HUES64 (cell line): ENCODE results near the gene COL5A1.

Experiments
- H3K27ac ChIP-seq: 2 replicates; pipeline ENCODE4 v1.7.0; 2013; ENCODE audit warnings: low read depth, low read length, inconsistent platforms
- H3K27me3 ChIP-seq: 2 replicates; pipeline ENCODE4 v1.6.1; 2013; ENCODE audit warnings: mild to moderate bottlenecking, low read length; ENCODE audit not compliant: insufficient read depth
- H3K36me3 ChIP-seq: 2 replicates; pipeline ENCODE4 v1.6.1; 2013; ENCODE audit warnings: mild to moderate bottlenecking, low read length; ENCODE audit not compliant: insufficient read depth
- H3K4me1 ChIP-seq: 2 replicates; pipeline ENCODE4 v1.6.1; 2013; ENCODE audit warnings: mild to moderate bottlenecking, low read length, moderate library complexity; ENCODE audit not compliant: insufficient read depth
- H3K4me3 ChIP-seq: 2 replicates; pipeline ENCODE4 v1.5.1; 2013; ENCODE audit warnings: mild to moderate bottlenecking, low read length, moderate library complexity
- H3K9ac ChIP-seq: 2 replicates; pipeline ENCODE4 v1.6.1; 2013; ENCODE audit warnings: mild to moderate bottlenecking, low read depth, low read length
- H3K9me3 ChIP-seq: 2 replicates; pipeline ENCODE4 v1.6.1; 2013; ENCODE audit warnings: low read depth, low read length; ENCODE audit not compliant: insufficient read depth
- WGBS: fragments of 150-250, 120-280 bp; methylation state at CpG from one replicate; pipeline ENCODE4 v1.1.7; 2013; ENCODE audit warnings: missing lambda C conversion rate; 5-methylcytosine and 5-hydroxymethylcytosine counted together

COL5A1 gene

GRCh38 chr9:134775081-134775951 lies 133.7 kb downstream of the COL5A1 start:
- no peak overlapping the region for H3K9ac ChIP-seq
- H3K36me3 ChIP-seq = 0 out of 2 replicates have a peak, but pooled peaks cover 2% of the 10 kb centered on the region
- H3K27ac ChIP-seq = no peak overlapping the region
- WGBS = 94% methylated on average over 29 of the region's 30 CpGs
- no peaks in the 10 kb centered on the region for H3K9me3 ChIP-seq
- no peak overlapping the region for H3K4me3 ChIP-seq
- no peaks in the 10 kb centered on the region for H3K27me3 ChIP-seq
- no peaks in the 10 kb centered on the region for H3K4me1 ChIP-seq

GRCh38 chr9:134776080-134776796 lies 134.6 kb downstream of the COL5A1 start:
- no peak overlapping the region for H3K27ac ChIP-seq

GRCh38 chr9:134777153-134777552 lies 135.6 kb downstream of the COL5A1 start:
- H3K9ac ChIP-seq = no peak overlapping the region
- WGBS = 95% methylated on average over 13 of the region's 13 CpGs
- 0 out of 2 replicates have a peak, but pooled peaks cover 2% of the 10 kb centered on the region for H3K36me3 ChIP-seq
- no peaks in the 10 kb centered on the region for H3K27me3 ChIP-seq
- no peak overlapping the region for H3K27ac ChIP-seq
- H3K9me3 ChIP-seq = no peaks in the 10 kb centered on the region
- no peak overlapping the region for H3K4me3 ChIP-seq
- no peaks in the 10 kb centered on the region for H3K4me1 ChIP-seq

More at GRCh38 chr9:134776080-134776796, 134.6 kb downstream of the COL5A1 start:
- Histone ChIP-seq H3K4me1 (no peaks in the 10 kb centered on the region), H3K27me3 (no peaks in the 10 kb centered on the region), H3K36me3 (0 out of 2 replicates have a peak, but pooled peaks cover 2% of the 10 kb centered on the region), H3K9me3 (no peaks in the 10 kb centered on the region), H3K4me3 (no peak overlapping the region), H3K9ac (no peak overlapping the region)
- 94% methylated on average over 18 of the region's 19 CpGs for WGBS

- Histone ChIP-seq H3K4me1 (no peaks in the 10 kb centered on the region), H3K9me3 (no peaks in the 10 kb centered on the region), H3K4me3 (no peak overlapping the region), H3K9ac (no peak overlapping the region), H3K36me3 (0 out of 2 replicates have a peak, but pooled peaks cover 2% of the 10 kb centered on the region), H3K27ac (no peak overlapping the region), H3K27me3 (no peaks in the 10 kb centered on the region)
- 94% methylated on average over 13 of the region's 13 CpGs for WGBS
Observed at GRCh38 chr9:134778156-134778555, 136.6 kb downstream of the COL5A1 start.

- no peak overlapping the region for H3K4me3 ChIP-seq
- H3K27me3 ChIP-seq = no peaks in the 10 kb centered on the region
- H3K9ac ChIP-seq = no peak overlapping the region
- no peaks in the 10 kb centered on the region for H3K4me1 ChIP-seq
- 0 out of 2 replicates have a peak, but pooled peaks cover 2% of the 10 kb centered on the region for H3K36me3 ChIP-seq
- no peaks in the 10 kb centered on the region for H3K9me3 ChIP-seq
- 53% methylated on average over 16 of the region's 17 CpGs for WGBS
- H3K27ac ChIP-seq = no peak overlapping the region
Observed at GRCh38 chr9:134778841-134779411, 137.3 kb downstream of the COL5A1 start.

- WGBS = 92% methylated on average over 8 of the region's 8 CpGs
- no peaks in the 10 kb centered on the region for H3K27me3 ChIP-seq
- no peaks in the 10 kb centered on the region for H3K9me3 ChIP-seq
Observed at GRCh38 chr9:134779640-134780039, 138.0 kb downstream of the COL5A1 start.

GRCh38 chr9:134781591-134782302 lies 140.1 kb downstream of the COL5A1 start:
- H3K4me3 ChIP-seq = no peak overlapping the region
- peaks cover 8% of the 10 kb centered on the region; the same call in 1 of the 2 replicates for H3K4me1 ChIP-seq
- H3K27ac ChIP-seq = no peak overlapping the region
- no peaks in the 10 kb centered on the region for H3K9me3 ChIP-seq
- 86% methylated on average over 28 of the region's 28 CpGs for WGBS
- 0 out of 2 replicates have a peak, but pooled peaks cover 2% of the 10 kb centered on the region for H3K36me3 ChIP-seq
- H3K9ac ChIP-seq = no peak overlapping the region
- no peaks in the 10 kb centered on the region for H3K27me3 ChIP-seq

More at GRCh38 chr9:134779640-134780039, 138.0 kb downstream of the COL5A1 start:
- H3K27ac ChIP-seq = no peak overlapping the region
- 0 out of 2 replicates have a peak, but pooled peaks cover 2% of the 10 kb centered on the region for H3K36me3 ChIP-seq
- H3K9ac ChIP-seq = no peak overlapping the region
- peaks cover 5% of the 10 kb centered on the region; the same call in 1 of the 2 replicates for H3K4me1 ChIP-seq
- no peak overlapping the region for H3K4me3 ChIP-seq

GRCh38 chr9:134782921-134783698 lies 141.5 kb downstream of the COL5A1 start:
- Histone ChIP-seq H3K27ac (no peak overlapping the region), H3K9ac (no peak overlapping the region), H3K9me3 (no peaks in the 10 kb centered on the region), H3K27me3 (no peaks in the 10 kb centered on the region), H3K36me3 (0 out of 2 replicates have a peak, but pooled peaks cover 2% of the 10 kb centered on the region), H3K4me3 (no peak overlapping the region), H3K4me1 (peaks cover 8% of the 10 kb centered on the region; the same call in 1 of the 2 replicates)
- WGBS = 95% methylated on average over 33 of the region's 33 CpGs

GRCh38 chr9:134783699-134784039 lies 142.1 kb downstream of the COL5A1 start:
- Histone ChIP-seq H3K9ac (no peak overlapping the region), H3K4me1 (peaks cover 8% of the 10 kb centered on the region; the same call in 1 of the 2 replicates), H3K4me3 (no peak overlapping the region), H3K36me3 (0 out of 2 replicates have a peak, but pooled peaks cover 2% of the 10 kb centered on the region), H3K27ac (no peak overlapping the region), H3K9me3 (no peaks in the 10 kb centered on the region), H3K27me3 (no peaks in the 10 kb centered on the region)
- 93% methylated on average over 12 of the region's 12 CpGs for WGBS
